ENCODE measurements around the gene SARS1. TPM values are rescaled to one million over a fixed set of nuclear protein-coding genes. Genes with fewer than 3 reads are reported as not detected.

Gene SARS1
- total and polyA plus RNA-seq, 2 experiments from 2014 or later: 158 to 180 TPM

- Histone ChIP-seq H3K4me2 (no peak overlapping the region), H3K4me1 (ENCODE audit: insufficient read depth) (peaks cover 2% of the 10 kb centered on the region), H3K4me3 (no peak overlapping the region), H3K27ac (no peak overlapping the region), H4K20me1 (ENCODE audit: insufficient read depth, poor library complexity, severe bottlenecking) (no peaks in the 10 kb centered on the region), H3K79me2 (no peaks in the 10 kb centered on the region), H3K9me3 (ENCODE audit: low read depth) (no peaks in the 10 kb centered on the region), H3K27me3 (no peaks in the 10 kb centered on the region), H3K9me2 (replicated peaks; ENCODE audit: insufficient read depth) (no peaks in the 10 kb centered on the region), H2AFZ (no peak overlapping the region), H3K36me3 (replicated peaks; ENCODE audit: insufficient read depth, low read depth) (no peaks in the 10 kb centered on the region)
- 95% methylated on average over 17 of the region's 17 CpGs for WGBS (ENCODE audit: low lambda C conversion rate, missing lambda C conversion rate)
- TF ChIP-seq EZH2phosphoT487 (IDR thresholded peaks at IDR 0.05; ENCODE audit: low read depth, severe bottlenecking, unreplicated experiment) (no peak), EZH2 (IDR thresholded peaks at IDR 0.05; ENCODE audit: borderline replicate concordance) (no peak), CTCF (IDR thresholded peaks at IDR 0.05; ENCODE audit: poor library complexity) (no peak)
- no peak for DNase-seq (ENCODE audit: low spot score)
Observed at GRCh38 chr1:109267743-109268300, 54.1 kb downstream of the SARS1 start.

GRCh38 chr1:109268431-109269211 lies 54.9 kb downstream of the SARS1 start:
- H3K4me2 ChIP-seq: no peak overlapping the region
- H3K9me2 ChIP-seq (replicated peaks; ENCODE audit: insufficient read depth): no peaks in the 10 kb centered on the region
- no peaks in the 10 kb centered on the region for H3K27me3 ChIP-seq
- no peak overlapping the region for H2AFZ ChIP-seq
- no peaks in the 10 kb centered on the region for H3K36me3 ChIP-seq (replicated peaks; ENCODE audit: insufficient read depth, low read depth)
- no peak overlapping the region for H3K4me3 ChIP-seq
- peaks cover 10% of the 10 kb centered on the region for H3K4me1 ChIP-seq (ENCODE audit: insufficient read depth)
- H3K27ac ChIP-seq: no peak overlapping the region
- TF ChIP-seq EZH2phosphoT487 (IDR thresholded peaks at IDR 0.05; ENCODE audit: low read depth, severe bottlenecking, unreplicated experiment) (no peak), CTCF (IDR thresholded peaks at IDR 0.05; ENCODE audit: poor library complexity) (no peak), EZH2 (IDR thresholded peaks at IDR 0.05; ENCODE audit: borderline replicate concordance) (no peak)
- no peaks in the 10 kb centered on the region for H4K20me1 ChIP-seq (ENCODE audit: insufficient read depth, poor library complexity, severe bottlenecking)
- DNase-seq (ENCODE audit: low spot score): no peak
- no peaks in the 10 kb centered on the region for H3K79me2 ChIP-seq
- no peaks in the 10 kb centered on the region for H3K9me3 ChIP-seq (ENCODE audit: low read depth)
- 97% methylated on average over 19 of the region's 29 CpGs for WGBS (ENCODE audit: low lambda C conversion rate, missing lambda C conversion rate)

- no peaks in the 10 kb centered on the region for H3K79me2 ChIP-seq
- TF ChIP-seq EZH2phosphoT487 (IDR thresholded peaks at IDR 0.05; ENCODE audit: low read depth, severe bottlenecking, unreplicated experiment) (no peak), EZH2 (IDR thresholded peaks at IDR 0.05; ENCODE audit: borderline replicate concordance) (no peak), CTCF (IDR thresholded peaks at IDR 0.05; ENCODE audit: poor library complexity) (no peak)
- H3K4me1 ChIP-seq (ENCODE audit: insufficient read depth): peaks cover 17% of the 10 kb centered on the region
- no peak for DNase-seq (ENCODE audit: low spot score)
- no peaks in the 10 kb centered on the region for H4K20me1 ChIP-seq (ENCODE audit: insufficient read depth, poor library complexity, severe bottlenecking)
- H3K4me2 ChIP-seq: no peak overlapping the region
- H3K27me3 ChIP-seq: no peaks in the 10 kb centered on the region
- H2AFZ ChIP-seq: no peak overlapping the region
- WGBS (ENCODE audit: low lambda C conversion rate, missing lambda C conversion rate): 92% methylated on average over 32 of the region's 33 CpGs
- no peaks in the 10 kb centered on the region for H3K9me2 ChIP-seq (replicated peaks; ENCODE audit: insufficient read depth)
- no peaks in the 10 kb centered on the region for H3K36me3 ChIP-seq (replicated peaks; ENCODE audit: insufficient read depth, low read depth)
- no peaks in the 10 kb centered on the region for H3K9me3 ChIP-seq (ENCODE audit: low read depth)
- no peak overlapping the region for H3K27ac ChIP-seq
- H3K4me3 ChIP-seq: no peak overlapping the region
Observed at GRCh38 chr1:109269212-109269980, 55.7 kb downstream of the SARS1 start.

Data from hepatocyte (in vitro differentiated cells).